WTC11 (cell line): Measurements from ENCODE around the gene SFMBT1. TPM values are rescaled to one million over a fixed set of nuclear protein-coding genes. Genes with fewer than 3 reads are reported as not detected.

Experiments used
- ATAC-seq: fragments of 200-7000 bp; cut with Tn5 transposase; 2 replicates; pipeline ENCODE4 v1.10.0; 2021; ENCODE audit warnings: mild to moderate bottlenecking, moderate library complexity
- CTCF ChIA-PET: fragments of 300-600 bp; sonication (Branson Sonifier 250); formaldehyde crosslinking; loops from one replicate; lab custom pipeline; 2021; ENCODE audit warnings: antibody characterized with exemption; lab: Charles Lee
- POLR2A ChIA-PET: fragments of 350-600 bp; sonication (Branson Sonifier 250); formaldehyde crosslinking; loops from one replicate; lab custom pipeline; 2021; ENCODE audit warnings: antibody characterized with exemption; lab: Charles Lee
- DNase-seq: peaks from one replicate; pipeline ENCODE4 v3.0.0; 2021; ENCODE audit warnings: low spot score
- H3K27ac Mint-ChIP-seq: 2 replicates; pipeline ENCODE4 v1.8.0; 2021; ENCODE audit warnings: mixed read lengths
- H3K27me3 Mint-ChIP-seq: 2 replicates; pipeline ENCODE4 v1.8.0; 2021; ENCODE audit warnings: low read depth, mild to moderate bottlenecking, moderate library complexity, mixed read lengths
- H3K36me3 Mint-ChIP-seq: 2 replicates; pipeline ENCODE4 v1.8.0; 2021; ENCODE audit warnings: mixed read lengths
- H3K4me1 Mint-ChIP-seq: 2 replicates; pipeline ENCODE4 v1.8.0; 2022; ENCODE audit warnings: mixed read lengths
- H3K4me3 Mint-ChIP-seq: 2 replicates; pipeline ENCODE4 v1.8.0; 2021; ENCODE audit warnings: mild to moderate bottlenecking, moderate library complexity, mixed read lengths
- H3K9me3 Mint-ChIP-seq: 2 replicates; pipeline ENCODE4 v1.8.0; 2021; ENCODE audit warnings: mixed read lengths
- ATF1 ChIP-seq: sonication (generic); formaldehyde crosslinking; IDR thresholded peaks from 2 replicates; pipeline ENCODE4 v1.8.1; 2023; ENCODE audit warnings: mild to moderate bottlenecking, moderate library complexity, missing genetic modification reagents
- FOXP1 ChIP-seq: sonication (generic); formaldehyde crosslinking; IDR thresholded peaks from 2 replicates; pipeline ENCODE4 v1.8.0; 2022; ENCODE audit warnings: missing genetic modification reagents, mild to moderate bottlenecking, moderate library complexity, borderline replicate concordance
- HMGA2 ChIP-seq: fragments of 250-450 bp; sonication (Bioruptor Pico); IDR thresholded peaks from 2 replicates; pipeline ENCODE4 v1.4.0; 2021; ENCODE audit warnings: mild to moderate bottlenecking, moderate library complexity
- KAT7 ChIP-seq: sonication (generic); formaldehyde crosslinking; IDR thresholded peaks from 2 replicates; pipeline ENCODE4 v1.8.1; 2023; ENCODE audit warnings: missing genetic modification reagents, mild to moderate bottlenecking, borderline replicate concordance
- MYBL2 ChIP-seq: sonication (generic); formaldehyde crosslinking; IDR thresholded peaks from 2 replicates; pipeline ENCODE4 v1.8.1; 2023; ENCODE audit warnings: mild to moderate bottlenecking, moderate library complexity, missing genetic modification reagents
- NFATC4 ChIP-seq: fragments of 250-450 bp; sonication (Bioruptor Pico); IDR thresholded peaks from 2 replicates; pipeline ENCODE4 v1.9.0; 2021; ENCODE audit warnings: mild to moderate bottlenecking
- NFE2L1 ChIP-seq: sonication (generic); formaldehyde crosslinking; IDR thresholded peaks from 2 replicates; pipeline ENCODE4 v1.8.1; 2023; ENCODE audit warnings: missing genetic modification reagents
- NFYB ChIP-seq: sonication (generic); formaldehyde crosslinking; conservative IDR thresholded peaks from 2 replicates; pipeline ENCODE4 v1.8.0; 2022; ENCODE audit warnings: low read depth, missing genetic modification reagents
- SMAD4 ChIP-seq: sonication (generic); formaldehyde crosslinking; IDR thresholded peaks from 2 replicates; pipeline ENCODE4 v1.8.0; 2022; ENCODE audit warnings: mild to moderate bottlenecking, missing genetic modification reagents
- SOX15 ChIP-seq: fragments of 250-450 bp; sonication (Bioruptor Pico); IDR thresholded peaks from 2 replicates; pipeline ENCODE4 v1.9.0; 2021; ENCODE audit warnings: mild to moderate bottlenecking
- TCF7 ChIP-seq: sonication (generic); formaldehyde crosslinking; IDR thresholded peaks from 2 replicates; pipeline ENCODE4 v1.8.0; 2022; ENCODE audit warnings: mild to moderate bottlenecking, low read depth, missing genetic modification reagents, moderate library complexity
- TP53 ChIP-seq: sonication (generic); formaldehyde crosslinking; IDR thresholded peaks from 2 replicates; pipeline ENCODE4 v1.8.1; 2023; ENCODE audit warnings: mild to moderate bottlenecking, missing genetic modification reagents
- ZNF121 ChIP-seq: sonication (generic); formaldehyde crosslinking; IDR thresholded peaks from 2 replicates; pipeline ENCODE4 v1.8.0; 2023; ENCODE audit warnings: missing genetic modification reagents
- ZNF138 ChIP-seq: sonication (generic); formaldehyde crosslinking; conservative IDR thresholded peaks from 2 replicates; pipeline ENCODE4 v1.8.1; 2022; ENCODE audit warnings: mild to moderate bottlenecking, moderate library complexity, missing genetic modification reagents
- ZNF263 ChIP-seq: sonication (generic); formaldehyde crosslinking; IDR thresholded peaks from 2 replicates; pipeline ENCODE4 v1.8.1; 2022; ENCODE audit warnings: low read depth, mild to moderate bottlenecking, moderate library complexity, missing genetic modification reagents
- total RNA-seq: library from RNA; stranded (reverse); gene quantifications from 3 replicates; pipeline ENCODE4 v1.2.3, GENCODE V29; 2021
- TF ChIP-seq, protein P1 (sequence below): sonication (generic); formaldehyde crosslinking; IDR thresholded peaks from 2 replicates; pipeline ENCODE4 v1.8.0; 2022; ENCODE audit warnings: mild to moderate bottlenecking, missing genetic modification reagents
- TF ChIP-seq, protein P2 (sequence below): fragments of 250-450 bp; sonication (Bioruptor Pico); IDR thresholded peaks from 2 replicates; pipeline ENCODE4 v2.1.2; 2022; ENCODE audit warnings: mild to moderate bottlenecking, moderate library complexity
- TF ChIP-seq, protein P3 (sequence below): fragments of 250-450 bp; sonication (Bioruptor Pico); IDR thresholded peaks from 2 replicates; pipeline ENCODE4 v1.8.0; 2021; ENCODE audit warnings: mild to moderate bottlenecking
- TF ChIP-seq, protein P4 (sequence below): fragments of 250-450 bp; sonication (Bioruptor Pico); conservative IDR thresholded peaks from 2 replicates; pipeline ENCODE4 v1.9.0; 2021; ENCODE audit warnings: mild to moderate bottlenecking
- TF ChIP-seq, protein P5 (sequence below): sonication (generic); formaldehyde crosslinking; IDR thresholded peaks from 2 replicates; pipeline ENCODE4 v1.8.1; 2023; ENCODE audit warnings: mild to moderate bottlenecking, missing genetic modification reagents, moderate library complexity
- TF ChIP-seq, protein P6 (sequence below): sonication (generic); formaldehyde crosslinking; IDR thresholded peaks from 2 replicates; pipeline ENCODE4 v1.8.1; 2023; ENCODE audit warnings: mild to moderate bottlenecking, missing genetic modification reagents, moderate library complexity

Gene SFMBT1
- total RNA-seq, 1 experiment from 2014 or later: 20.9 TPM

DNA sequence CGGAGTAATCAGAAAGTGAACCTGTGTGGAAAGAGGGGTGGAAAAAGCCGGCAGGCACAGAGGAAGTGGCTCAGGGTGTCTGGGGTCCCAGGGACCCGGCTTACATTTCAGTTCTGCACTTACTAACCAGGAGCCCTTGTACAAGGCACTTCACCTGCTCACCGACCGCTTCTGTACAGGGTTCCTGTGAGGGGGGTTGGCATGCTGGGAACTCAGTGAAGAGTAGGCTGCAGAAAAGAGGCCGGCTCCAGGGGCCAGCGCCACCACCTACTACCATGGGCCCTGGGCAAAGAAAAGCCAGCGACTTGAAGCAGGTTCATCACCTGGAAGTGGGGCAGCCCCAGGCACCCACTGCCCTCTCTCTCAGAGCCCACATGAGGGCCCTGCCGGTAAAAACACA lies 154.7 kb downstream of the SFMBT1 start (continued):
- no peak for TF ChIP-seq TCF7 (CRISPR knock-in tag)
- TF ChIP-seq NFYB: no peak
- TF ChIP-seq NFE2L1 (CRISPR knock-in tag): no peak
- no peak for TF ChIP-seq HMGA2 (CRISPR knock-in tag)
- TF ChIP-seq ATF1 (CRISPR knock-in tag): no peak
- TF ChIP-seq, protein P1, sequence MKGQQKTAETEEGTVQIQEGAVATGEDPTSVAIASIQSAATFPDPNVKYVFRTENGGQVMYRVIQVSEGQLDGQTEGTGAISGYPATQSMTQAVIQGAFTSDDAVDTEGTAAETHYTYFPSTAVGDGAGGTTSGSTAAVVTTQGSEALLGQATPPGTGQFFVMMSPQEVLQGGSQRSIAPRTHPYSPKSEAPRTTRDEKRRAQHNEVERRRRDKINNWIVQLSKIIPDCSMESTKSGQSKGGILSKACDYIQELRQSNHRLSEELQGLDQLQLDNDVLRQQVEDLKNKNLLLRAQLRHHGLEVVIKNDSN: no peak
- TF ChIP-seq, protein P2, sequence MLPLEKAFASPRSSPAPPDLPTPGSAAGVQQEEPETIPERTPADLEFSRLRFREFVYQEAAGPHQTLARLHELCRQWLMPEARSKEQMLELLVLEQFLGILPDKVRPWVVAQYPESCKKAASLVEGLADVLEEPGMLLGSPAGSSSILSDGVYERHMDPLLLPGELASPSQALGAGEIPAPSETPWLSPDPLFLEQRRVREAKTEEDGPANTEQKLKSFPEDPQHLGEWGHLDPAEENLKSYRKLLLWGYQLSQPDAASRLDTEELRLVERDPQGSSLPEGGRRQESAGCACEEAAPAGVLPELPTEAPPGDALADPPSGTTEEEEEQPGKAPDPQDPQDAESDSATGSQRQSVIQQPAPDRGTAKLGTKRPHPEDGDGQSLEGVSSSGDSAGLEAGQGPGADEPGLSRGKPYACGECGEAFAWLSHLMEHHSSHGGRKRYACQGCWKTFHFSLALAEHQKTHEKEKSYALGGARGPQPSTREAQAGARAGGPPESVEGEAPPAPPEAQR: no peak
- no peak for TF ChIP-seq MYBL2 (CRISPR knock-in tag)

DNA sequence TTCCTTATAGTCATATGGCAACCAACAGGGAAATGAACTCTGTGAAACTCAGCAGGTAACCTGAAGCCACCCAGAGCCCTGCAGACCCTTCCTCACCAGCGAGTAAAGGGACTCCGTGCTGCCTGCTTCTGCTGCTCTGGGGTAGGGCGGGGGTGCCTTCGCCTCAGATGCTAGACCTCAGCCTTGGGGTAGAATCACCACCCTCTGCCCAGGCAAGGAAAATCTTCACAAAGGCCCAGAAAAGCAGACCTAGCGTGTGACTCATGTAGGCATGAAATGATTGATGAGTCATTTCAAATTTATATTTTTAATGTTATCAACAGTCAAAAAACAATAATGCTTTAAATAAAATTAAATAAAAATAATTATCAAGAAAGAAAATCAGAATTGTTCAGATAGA lies 155.1 kb downstream of the SFMBT1 start:
- Mint-ChIP-seq H3K4me3 (no peak overlapping the region), H3K36me3 (peaks cover 3% of the 10 kb centered on the region), H3K9me3 (peaks cover 2% of the 10 kb centered on the region; the same call in 1 of the 2 replicates), H3K27ac (no peak overlapping the region), H3K4me1 (peaks cover 4% of the 10 kb centered on the region), H3K27me3 (no peaks in the 10 kb centered on the region)
- no peak for ATAC-seq
- TF ChIP-seq TCF7 (CRISPR knock-in tag) (no peak), SMAD4 (CRISPR knock-in tag) (no peak), ZNF138 (CRISPR knock-in tag) (no peak), NFATC4 (CRISPR knock-in tag) (no peak), KAT7 (CRISPR knock-in tag) (no peak), FOXP1 (CRISPR knock-in tag) (no peak), ZNF121 (no peak), SOX15 (CRISPR knock-in tag) (no peak), ZNF263 (CRISPR knock-in tag) (no peak), TP53 (CRISPR knock-in tag) (no peak)
- TF ChIP-seq, protein P3, sequence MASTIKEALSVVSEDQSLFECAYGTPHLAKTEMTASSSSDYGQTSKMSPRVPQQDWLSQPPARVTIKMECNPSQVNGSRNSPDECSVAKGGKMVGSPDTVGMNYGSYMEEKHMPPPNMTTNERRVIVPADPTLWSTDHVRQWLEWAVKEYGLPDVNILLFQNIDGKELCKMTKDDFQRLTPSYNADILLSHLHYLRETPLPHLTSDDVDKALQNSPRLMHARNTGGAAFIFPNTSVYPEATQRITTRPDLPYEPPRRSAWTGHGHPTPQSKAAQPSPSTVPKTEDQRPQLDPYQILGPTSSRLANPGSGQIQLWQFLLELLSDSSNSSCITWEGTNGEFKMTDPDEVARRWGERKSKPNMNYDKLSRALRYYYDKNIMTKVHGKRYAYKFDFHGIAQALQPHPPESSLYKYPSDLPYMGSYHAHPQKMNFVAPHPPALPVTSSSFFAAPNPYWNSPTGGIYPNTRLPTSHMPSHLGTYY: no peak
- TF ChIP-seq, protein P4, sequence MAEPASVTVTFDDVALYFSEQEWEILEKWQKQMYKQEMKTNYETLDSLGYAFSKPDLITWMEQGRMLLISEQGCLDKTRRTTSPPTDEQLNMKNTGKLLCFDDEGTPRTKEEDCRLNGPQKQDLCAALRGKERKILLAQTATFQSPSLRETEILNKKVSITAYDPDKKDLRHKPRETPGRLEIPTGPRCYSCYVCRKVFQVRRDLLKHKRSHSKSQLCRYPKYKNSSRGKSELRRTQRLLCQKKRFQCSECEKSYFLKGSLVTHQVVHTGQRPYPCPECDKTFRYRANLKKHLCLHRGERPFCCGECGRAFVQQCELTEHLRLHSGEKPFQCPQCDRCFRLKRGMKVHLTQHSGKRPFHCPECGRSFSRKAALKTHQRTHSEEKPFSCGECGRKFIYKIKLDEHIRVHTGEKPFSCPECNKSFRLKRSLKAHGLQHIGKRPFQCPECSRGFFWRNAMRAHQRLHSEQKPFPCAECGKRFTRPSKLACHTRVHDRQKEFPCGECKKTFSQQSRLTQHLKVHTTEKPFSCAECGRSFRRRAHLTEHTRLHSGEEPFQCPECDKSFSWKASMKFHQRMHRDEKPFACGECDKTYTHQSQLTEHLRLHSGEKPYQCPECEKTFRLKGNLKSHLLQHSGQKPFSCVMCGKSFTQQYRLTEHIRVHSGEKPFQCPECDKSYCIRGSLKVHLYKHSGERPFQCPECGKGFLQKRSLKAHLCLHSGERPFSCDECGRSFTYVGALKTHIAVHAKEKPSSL (CRISPR knock-in tag): no peak
- TF ChIP-seq, protein P5, sequence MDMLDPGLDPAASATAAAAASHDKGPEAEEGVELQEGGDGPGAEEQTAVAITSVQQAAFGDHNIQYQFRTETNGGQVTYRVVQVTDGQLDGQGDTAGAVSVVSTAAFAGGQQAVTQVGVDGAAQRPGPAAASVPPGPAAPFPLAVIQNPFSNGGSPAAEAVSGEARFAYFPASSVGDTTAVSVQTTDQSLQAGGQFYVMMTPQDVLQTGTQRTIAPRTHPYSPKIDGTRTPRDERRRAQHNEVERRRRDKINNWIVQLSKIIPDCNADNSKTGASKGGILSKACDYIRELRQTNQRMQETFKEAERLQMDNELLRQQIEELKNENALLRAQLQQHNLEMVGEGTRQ (CRISPR knock-in tag): no peak
- TF ChIP-seq, protein P6, sequence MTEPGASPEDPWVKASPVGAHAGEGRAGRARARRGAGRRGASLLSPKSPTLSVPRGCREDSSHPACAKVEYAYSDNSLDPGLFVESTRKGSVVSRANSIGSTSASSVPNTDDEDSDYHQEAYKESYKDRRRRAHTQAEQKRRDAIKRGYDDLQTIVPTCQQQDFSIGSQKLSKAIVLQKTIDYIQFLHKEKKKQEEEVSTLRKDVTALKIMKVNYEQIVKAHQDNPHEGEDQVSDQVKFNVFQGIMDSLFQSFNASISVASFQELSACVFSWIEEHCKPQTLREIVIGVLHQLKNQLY (CRISPR knock-in tag): no peak
- no peak for DNase-seq
- POLR2A ChIA-PET: no interaction called here
- CTCF ChIA-PET: no interaction called here
